HUES64 (cell line): ENCODE measurements around the gene RCCD1.

Experiments
- H3K27ac ChIP-seq: 2 replicates; pipeline ENCODE4 v1.7.0; 2013; ENCODE audit warnings: low read depth, low read length, inconsistent platforms
- H3K27me3 ChIP-seq: 2 replicates; pipeline ENCODE4 v1.6.1; 2013; ENCODE audit warnings: mild to moderate bottlenecking, low read length; ENCODE audit not compliant: insufficient read depth
- H3K36me3 ChIP-seq: 2 replicates; pipeline ENCODE4 v1.6.1; 2013; ENCODE audit warnings: mild to moderate bottlenecking, low read length; ENCODE audit not compliant: insufficient read depth
- H3K4me1 ChIP-seq: 2 replicates; pipeline ENCODE4 v1.6.1; 2013; ENCODE audit warnings: mild to moderate bottlenecking, low read length, moderate library complexity; ENCODE audit not compliant: insufficient read depth
- H3K4me3 ChIP-seq: 2 replicates; pipeline ENCODE4 v1.5.1; 2013; ENCODE audit warnings: mild to moderate bottlenecking, low read length, moderate library complexity
- H3K9ac ChIP-seq: 2 replicates; pipeline ENCODE4 v1.6.1; 2013; ENCODE audit warnings: mild to moderate bottlenecking, low read depth, low read length
- H3K9me3 ChIP-seq: 2 replicates; pipeline ENCODE4 v1.6.1; 2013; ENCODE audit warnings: low read depth, low read length; ENCODE audit not compliant: insufficient read depth
- WGBS: fragments of 150-250, 120-280 bp; methylation state at CpG from one replicate; pipeline ENCODE4 v1.1.7; 2013; ENCODE audit warnings: missing lambda C conversion rate; 5-methylcytosine and 5-hydroxymethylcytosine counted together

RCCD1 gene

GRCh38 chr15:90946941-90947576, 7.6 kb upstream of the RCCD1 start:
- no peaks in the 10 kb centered on the region for H3K27me3 ChIP-seq
- peaks cover 88% of the 10 kb centered on the region for H3K36me3 ChIP-seq
- H3K9me3 ChIP-seq: no peaks in the 10 kb centered on the region
- no peak overlapping the region for H3K27ac ChIP-seq
- WGBS: 95% methylated on average over 8 of the region's 8 CpGs
- no peaks in the 10 kb centered on the region for H3K4me1 ChIP-seq
- H3K9ac ChIP-seq: no peak overlapping the region
- H3K4me3 ChIP-seq: no peak overlapping the region

GRCh38 chr15:90947577-90948357, 6.9 kb upstream of the RCCD1 start:
- no peak overlapping the region for H3K9ac ChIP-seq
- H3K4me1 ChIP-seq: no peaks in the 10 kb centered on the region
- no peak overlapping the region for H3K4me3 ChIP-seq
- peaks cover 84% of the 10 kb centered on the region for H3K36me3 ChIP-seq
- H3K27me3 ChIP-seq: no peaks in the 10 kb centered on the region
- H3K27ac ChIP-seq: no peak overlapping the region
- no peaks in the 10 kb centered on the region for H3K9me3 ChIP-seq
- 95% methylated on average over 18 of the region's 18 CpGs for WGBS

DNA sequence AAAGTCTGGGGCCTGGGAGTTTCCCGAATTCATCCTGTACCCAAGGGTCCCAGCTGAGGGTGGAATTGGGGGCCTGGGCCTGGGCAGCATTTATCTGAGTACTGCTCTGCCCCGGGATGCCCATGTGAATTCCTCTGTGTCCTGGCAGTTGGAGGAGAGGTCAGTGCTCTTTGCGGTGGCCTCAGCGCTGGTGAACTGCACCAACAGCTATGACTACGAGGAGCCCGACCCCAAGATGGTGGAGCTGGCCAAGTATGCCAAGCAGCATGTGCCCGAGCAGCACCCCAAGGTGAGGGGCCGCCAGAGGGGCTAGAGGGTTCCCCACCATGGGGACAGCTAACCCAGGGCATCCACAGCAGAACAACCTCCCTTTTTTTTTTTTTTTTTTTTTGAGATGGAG, 6.2 kb upstream of the RCCD1 start:
- Histone ChIP-seq H3K27me3 (no peaks in the 10 kb centered on the region), H3K4me1 (no peaks in the 10 kb centered on the region), H3K9me3 (no peaks in the 10 kb centered on the region), H3K4me3 (no peak overlapping the region), H3K27ac (no peak overlapping the region), H3K9ac (no peak overlapping the region), H3K36me3 (peaks cover 84% of the 10 kb centered on the region)
- 94% methylated on average over 8 of the region's 8 CpGs for WGBS

GRCh38 chr15:90949979-90950675, 4.6 kb upstream of the RCCD1 start:
- H3K9ac ChIP-seq: no peak overlapping the region
- no peaks in the 10 kb centered on the region for H3K27me3 ChIP-seq
- no peaks in the 10 kb centered on the region for H3K4me1 ChIP-seq
- no peak overlapping the region for H3K27ac ChIP-seq
- no peak overlapping the region for H3K4me3 ChIP-seq
- WGBS: 96% methylated on average over 23 of the region's 23 CpGs
- H3K9me3 ChIP-seq: no peaks in the 10 kb centered on the region
- H3K36me3 ChIP-seq: peaks cover 74% of the 10 kb centered on the region

GRCh38 chr15:90950676-90951075, 4.0 kb upstream of the RCCD1 start:
- Histone ChIP-seq H3K27me3 (no peaks in the 10 kb centered on the region), H3K9ac (no peak overlapping the region), H3K4me3 (no peak overlapping the region), H3K27ac (no peak overlapping the region), H3K4me1 (peaks cover 1% of the 10 kb centered on the region; the same call in 1 of the 2 replicates), H3K9me3 (no peaks in the 10 kb centered on the region), H3K36me3 (peaks cover 72% of the 10 kb centered on the region)
- WGBS: 97% methylated on average over 6 of the region's 6 CpGs

DNA sequence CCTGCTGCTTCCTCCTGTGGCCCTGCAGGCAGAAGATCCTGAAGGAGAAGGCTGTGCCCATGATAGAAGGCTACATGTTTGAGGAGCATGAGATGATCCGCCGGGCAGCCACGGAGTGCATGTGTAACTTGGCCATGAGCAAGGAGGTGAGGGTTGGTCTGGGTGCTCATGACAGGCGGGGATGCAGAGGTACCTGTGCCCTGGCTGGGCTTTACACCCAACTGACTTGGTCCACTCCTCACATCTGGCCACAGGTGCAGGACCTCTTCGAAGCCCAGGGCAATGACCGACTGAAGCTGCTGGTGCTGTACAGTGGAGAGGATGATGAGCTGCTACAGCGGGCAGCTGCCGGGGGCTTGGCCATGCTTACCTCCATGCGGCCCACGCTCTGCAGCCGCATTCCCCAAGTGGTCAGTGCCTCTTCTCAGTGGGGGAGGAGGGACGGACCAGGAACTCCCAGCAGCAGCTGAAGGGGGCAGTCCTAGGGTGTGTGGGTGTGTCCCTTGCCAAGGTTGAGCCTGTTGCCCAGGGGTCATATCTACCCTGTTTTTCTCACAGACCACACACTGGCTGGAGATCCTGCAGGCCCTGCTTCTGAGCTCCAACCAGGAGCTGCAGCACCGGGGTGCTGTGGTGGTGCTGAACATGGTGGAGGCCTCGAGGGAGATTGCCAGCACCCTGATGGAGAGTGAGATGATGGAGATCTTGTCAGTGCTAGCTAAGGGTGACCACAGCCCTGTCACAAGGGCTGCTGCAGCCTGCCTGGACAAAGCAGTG, 1.6 kb upstream of the RCCD1 start:
- Histone ChIP-seq H3K36me3 (peaks cover 53% of the 10 kb centered on the region), H3K27ac (no peak overlapping the region)
- 94% methylated on average over 14 of the region's 14 CpGs for WGBS

DNA sequence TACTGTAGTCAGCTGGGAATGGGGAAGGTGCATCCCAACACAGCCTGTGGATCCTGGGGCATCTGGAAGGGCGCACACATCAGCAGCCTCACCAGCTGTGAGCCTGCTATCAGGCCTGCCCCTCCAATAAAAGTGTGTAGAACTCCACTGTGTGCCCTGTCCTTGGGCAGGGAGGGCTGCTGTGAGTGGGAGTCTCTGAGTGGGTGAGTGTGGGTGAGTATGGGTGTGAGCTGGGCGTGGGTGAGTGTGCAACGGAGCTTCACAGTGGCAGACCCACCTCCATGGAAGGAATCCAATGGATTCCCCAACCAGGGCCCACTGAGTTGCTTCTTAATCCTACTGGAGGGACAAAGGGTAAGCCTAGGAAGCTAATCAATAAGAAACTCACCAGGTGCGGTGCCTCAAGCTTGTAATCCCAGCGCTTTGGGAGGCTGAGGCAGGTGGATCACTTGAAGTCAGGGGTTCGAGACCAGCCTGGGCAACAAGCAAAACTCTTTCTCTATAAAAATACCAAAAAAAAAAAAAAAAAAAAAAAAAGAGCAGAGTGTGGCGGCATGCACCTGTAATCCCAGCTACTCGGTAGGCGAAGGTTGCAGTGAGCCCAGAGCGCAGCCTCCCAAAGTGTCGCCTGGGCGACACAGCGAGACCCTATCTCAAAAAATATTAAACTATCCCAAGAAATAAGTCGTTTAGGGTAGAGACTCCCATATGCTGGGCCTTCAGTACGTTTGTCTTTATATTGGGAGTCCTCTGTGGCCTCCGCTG, 555 bp upstream of the RCCD1 start:
- H3K4me1 ChIP-seq: peaks cover 9% of the 10 kb centered on the region; the same call in 1 of the 2 replicates
- H3K4me3 ChIP-seq: peak overlapping the region; percentile 74
- no peak overlapping the region for H3K27ac ChIP-seq
- H3K36me3 ChIP-seq: peaks cover 45% of the 10 kb centered on the region
- WGBS: 78% methylated on average over 16 of the region's 16 CpGs
- H3K9me3 ChIP-seq: no peaks in the 10 kb centered on the region
- H3K9ac ChIP-seq: no peak overlapping the region
- H3K27me3 ChIP-seq: no peaks in the 10 kb centered on the region

More for the DNA sequence above, 1.6 kb upstream of the RCCD1 start:
- H3K27me3 ChIP-seq: no peaks in the 10 kb centered on the region
- H3K4me3 ChIP-seq: no peak overlapping the region
- peaks cover 9% of the 10 kb centered on the region; the same call in 1 of the 2 replicates for H3K4me1 ChIP-seq
- no peak overlapping the region for H3K9ac ChIP-seq
- no peaks in the 10 kb centered on the region for H3K9me3 ChIP-seq

GRCh38 chr15:90955624-90956273, 1.1 kb downstream of the RCCD1 start:
- Histone ChIP-seq H3K4me1 (peaks cover 9% of the 10 kb centered on the region; the same call in 1 of the 2 replicates), H3K36me3 (peaks cover 40% of the 10 kb centered on the region), H3K27me3 (no peaks in the 10 kb centered on the region), H3K27ac (no peak overlapping the region; the same call in 1 of the 2 replicates), H3K9me3 (no peaks in the 10 kb centered on the region), H3K9ac (peak overlapping the region; percentile 89), H3K4me3 (peak overlapping the region; percentile 74)
- 68% methylated on average over 19 of the region's 20 CpGs for WGBS

DNA sequence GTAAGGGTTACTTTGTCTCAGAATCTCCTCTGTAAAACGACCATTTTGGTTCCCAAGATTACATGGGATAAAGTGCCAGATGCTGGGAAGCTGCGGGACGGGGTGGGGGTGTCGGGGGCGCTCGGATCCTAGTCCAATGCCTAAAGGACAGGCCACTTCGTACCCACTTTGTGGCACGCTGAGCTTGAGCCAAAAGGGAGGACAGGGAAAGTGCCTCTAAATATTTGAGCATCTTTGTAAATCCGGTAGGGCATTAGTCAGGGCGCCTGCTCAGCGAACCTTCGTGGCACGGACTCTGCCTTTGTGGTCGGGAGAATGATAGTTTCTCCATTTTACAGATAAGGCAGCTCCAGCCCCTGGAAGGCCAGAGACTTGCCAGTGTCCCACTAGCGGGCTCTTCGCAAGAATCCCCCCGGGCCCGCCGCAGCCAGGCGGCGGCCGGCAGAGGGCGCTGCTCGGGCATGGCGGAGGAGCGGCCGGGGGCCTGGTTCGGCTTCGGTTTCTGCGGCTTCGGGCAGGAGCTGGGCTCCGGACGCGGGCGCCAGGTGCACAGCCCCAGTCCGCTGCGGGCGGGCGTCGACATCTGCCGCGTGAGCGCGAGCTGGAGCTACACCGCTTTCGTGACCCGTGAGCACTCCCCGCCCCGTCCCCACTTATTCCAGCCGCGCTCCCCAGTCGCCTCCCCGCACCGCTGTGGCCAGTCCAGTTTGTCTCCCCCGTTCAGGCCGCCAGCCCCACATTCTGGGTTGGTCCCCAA, 1.8 kb downstream of the RCCD1 start:
- peaks cover 40% of the 10 kb centered on the region for H3K36me3 ChIP-seq

More for the DNA sequence above, 1.8 kb downstream of the RCCD1 start:
- WGBS: 9% methylated on average over 56 of the region's 56 CpGs
- no peak overlapping the region for H3K27ac ChIP-seq
- H3K4me3 ChIP-seq: peak overlapping the region; percentile 74
- H3K27me3 ChIP-seq: no peaks in the 10 kb centered on the region
- H3K9ac ChIP-seq: peak overlapping the region; percentile 80
- H3K4me1 ChIP-seq: peaks cover 9% of the 10 kb centered on the region; the same call in 1 of the 2 replicates
- no peaks in the 10 kb centered on the region for H3K9me3 ChIP-seq
